WTC11 (cell line): ENCODE measurements around the gene ZNF3. TPM values are rescaled to one million over a fixed set of nuclear protein-coding genes. Genes with fewer than 3 reads are reported as not detected.

Experiments used
- ATAC-seq: fragments of 200-7000 bp; cut with Tn5 transposase; 2 replicates; pipeline ENCODE4 v1.10.0; 2021; ENCODE audit warnings: mild to moderate bottlenecking, moderate library complexity
- CTCF ChIA-PET: fragments of 300-600 bp; sonication (Branson Sonifier 250); formaldehyde crosslinking; loops from one replicate; lab custom pipeline; 2021; ENCODE audit warnings: antibody characterized with exemption; lab: Charles Lee
- POLR2A ChIA-PET: fragments of 350-600 bp; sonication (Branson Sonifier 250); formaldehyde crosslinking; loops from one replicate; lab custom pipeline; 2021; ENCODE audit warnings: antibody characterized with exemption; lab: Charles Lee
- DNase-seq: peaks from one replicate; pipeline ENCODE4 v3.0.0; 2021; ENCODE audit warnings: low spot score
- H3K27ac Mint-ChIP-seq: 2 replicates; pipeline ENCODE4 v1.8.0; 2021; ENCODE audit warnings: mixed read lengths
- H3K27me3 Mint-ChIP-seq: 2 replicates; pipeline ENCODE4 v1.8.0; 2021; ENCODE audit warnings: low read depth, mild to moderate bottlenecking, moderate library complexity, mixed read lengths
- H3K36me3 Mint-ChIP-seq: 2 replicates; pipeline ENCODE4 v1.8.0; 2021; ENCODE audit warnings: mixed read lengths
- H3K4me1 Mint-ChIP-seq: 2 replicates; pipeline ENCODE4 v1.8.0; 2022; ENCODE audit warnings: mixed read lengths
- H3K4me3 Mint-ChIP-seq: 2 replicates; pipeline ENCODE4 v1.8.0; 2021; ENCODE audit warnings: mild to moderate bottlenecking, moderate library complexity, mixed read lengths
- H3K9me3 Mint-ChIP-seq: 2 replicates; pipeline ENCODE4 v1.8.0; 2021; ENCODE audit warnings: mixed read lengths
- AFF4 ChIP-seq: sonication (generic); formaldehyde crosslinking; IDR thresholded peaks from 2 replicates; pipeline ENCODE4 v1.8.1; 2023; ENCODE audit warnings: mild to moderate bottlenecking, missing genetic modification reagents, borderline replicate concordance
- AR ChIP-seq: fragments of 250-450 bp; sonication (Bioruptor Pico); IDR thresholded peaks from 2 replicates; pipeline ENCODE4 v1.9.0; 2021; ENCODE audit warnings: mild to moderate bottlenecking
- ARID4B ChIP-seq: sonication (generic); formaldehyde crosslinking; IDR thresholded peaks from 2 replicates; pipeline ENCODE4 v1.8.0; 2023; ENCODE audit warnings: missing genetic modification reagents, mild to moderate bottlenecking, borderline replicate concordance
- ATF2 ChIP-seq: sonication (generic); formaldehyde crosslinking; IDR thresholded peaks from 2 replicates; pipeline ENCODE4 v1.8.1; 2022; ENCODE audit warnings: low read depth, missing genetic modification reagents, borderline replicate concordance
- CREB1 ChIP-seq: sonication (generic); formaldehyde crosslinking; IDR thresholded peaks from 2 replicates; pipeline ENCODE4 v1.8.0; 2023; ENCODE audit warnings: mild to moderate bottlenecking, missing genetic modification reagents
- ERG ChIP-seq: fragments of 250-450 bp; sonication (Bioruptor Pico); IDR thresholded peaks from 2 replicates; pipeline ENCODE4 v1.8.0; 2021; ENCODE audit warnings: mild to moderate bottlenecking
- ETV6 ChIP-seq: sonication (generic); formaldehyde crosslinking; IDR thresholded peaks from 2 replicates; pipeline ENCODE4 v1.8.1; 2022; ENCODE audit warnings: mild to moderate bottlenecking, missing genetic modification reagents
- FOXP1 ChIP-seq: sonication (generic); formaldehyde crosslinking; IDR thresholded peaks from 2 replicates; pipeline ENCODE4 v1.8.0; 2022; ENCODE audit warnings: missing genetic modification reagents, mild to moderate bottlenecking, moderate library complexity, borderline replicate concordance
- IRF2 ChIP-seq: sonication (generic); formaldehyde crosslinking; IDR thresholded peaks from 2 replicates; pipeline ENCODE4 v1.8.0; 2022; ENCODE audit warnings: low read depth, missing genetic modification reagents, borderline replicate concordance
- JAZF1 ChIP-seq: fragments of 250-450 bp; sonication (Bioruptor Pico); IDR thresholded peaks from 2 replicates; pipeline ENCODE4 v1.9.0; 2021; ENCODE audit warnings: moderate library complexity, mild to moderate bottlenecking, inconsistent platforms
- NFE2L1 ChIP-seq: sonication (generic); formaldehyde crosslinking; IDR thresholded peaks from 2 replicates; pipeline ENCODE4 v1.8.1; 2023; ENCODE audit warnings: missing genetic modification reagents
- OVOL2 ChIP-seq: fragments of 250-450 bp; sonication (Bioruptor Pico); IDR thresholded peaks from 2 replicates; pipeline ENCODE4 v1.9.0; 2021; ENCODE audit warnings: mild to moderate bottlenecking, borderline replicate concordance
- RORB ChIP-seq: fragments of 250-450 bp; sonication (Bioruptor Pico); IDR thresholded peaks from 2 replicates; pipeline ENCODE4 v1.9.0; 2021; ENCODE audit warnings: mild to moderate bottlenecking
- SMAD4 ChIP-seq: sonication (generic); formaldehyde crosslinking; IDR thresholded peaks from 2 replicates; pipeline ENCODE4 v1.8.0; 2022; ENCODE audit warnings: mild to moderate bottlenecking, missing genetic modification reagents
- STAT6 ChIP-seq: sonication (generic); formaldehyde crosslinking; conservative IDR thresholded peaks from 2 replicates; pipeline ENCODE4 v1.8.1; 2023; ENCODE audit warnings: mild to moderate bottlenecking, low read depth, missing genetic modification reagents, moderate library complexity
- ZNF138 ChIP-seq: sonication (generic); formaldehyde crosslinking; conservative IDR thresholded peaks from 2 replicates; pipeline ENCODE4 v1.8.1; 2022; ENCODE audit warnings: mild to moderate bottlenecking, moderate library complexity, missing genetic modification reagents
- total RNA-seq: library from RNA; stranded (reverse); gene quantifications from 3 replicates; pipeline ENCODE4 v1.2.3, GENCODE V29; 2021

The ZNF3 gene
- total RNA-seq, 1 experiment from 2014 or later, result 48.3 TPM

- TF ChIP-seq AFF4 (CRISPR knock-in tag) (0 out of 2 replicates have a peak, but pooled peaks have one; percentile 18), RORB (no peak), NFE2L1 (CRISPR knock-in tag) (peak; percentile 12; the same call in 1 of the 2 replicates), SMAD4 (no peak), OVOL2 (CRISPR knock-in tag) (no peak), STAT6 (CRISPR knock-in tag) (no peak), AR (CRISPR knock-in tag) (no peak), ZNF138 (CRISPR knock-in tag) (no peak), CREB1 (CRISPR knock-in tag) (no peak)
Measured at GRCh38 chr7:100126931-100127865, 45.7 kb upstream of the ZNF3 start, which contains the start of gene MBLAC1 (continued).

GRCh38 chr7:100126239-100126930, 44.9 kb upstream of the ZNF3 start:
- H3K4me1 Mint-ChIP-seq, result peaks cover 18% of the 10 kb centered on the region
- peak; percentile 4; the same call in 1 of the 2 replicates for ATAC-seq
- no peak for TF ChIP-seq ATF2
- no peak for TF ChIP-seq JAZF1
- TF ChIP-seq ARID4B, result no peak
- TF ChIP-seq ETV6 (CRISPR knock-in tag), result no peak
- no peak for TF ChIP-seq ERG (CRISPR knock-in tag)
- TF ChIP-seq IRF2 (CRISPR knock-in tag), result no peak
- no peak for TF ChIP-seq CREB1 (CRISPR knock-in tag)
- no peak for TF ChIP-seq FOXP1 (CRISPR knock-in tag)

More at GRCh38 chr7:100126239-100126930, 44.9 kb upstream of the ZNF3 start:
- Mint-ChIP-seq H3K36me3 (peaks cover 2% of the 10 kb centered on the region; the same call in 1 of the 2 replicates), H3K4me3 (peak overlapping the region; percentile 99), H3K27ac (peak overlapping the region; percentile 99), H3K9me3 (no peaks in the 10 kb centered on the region), H3K27me3 (peaks cover 15% of the 10 kb centered on the region)
- CTCF ChIA-PET, result interaction anchor here (0.6 to 2.1 kb wide), 5 partner anchors 13 to 702 kb away, joined by 3 to 5 read pairs (median 3); partner anchors contain the start of gene AP4M1
- POLR2A ChIA-PET, result interaction anchor here (0.6 to 2.3 kb wide), 6 partner anchors 15 to 529 kb away, joined by 3 to 21 read pairs (median 3); partner anchors contain the start of genes AP4M1, LAMTOR4, MCM7 and TMEM225B
- DNase-seq, result no peak
